HepG2 (cell line): Measurements from ENCODE around the gene GIPC3. TPM values are rescaled to one million over a fixed set of nuclear protein-coding genes. Genes with fewer than 3 reads are reported as not detected.

ENCODE experiments used
- BORCS8-MEF2B ChIP-seq: sonication (generic); formaldehyde crosslinking; IDR thresholded peaks from 2 replicates; pipeline ENCODE4 v1.8.0; 2022; ENCODE audit warnings: mild to moderate bottlenecking, missing genetic modification reagents
- E2F2 ChIP-seq: sonication (generic); formaldehyde crosslinking; IDR thresholded peaks from 2 replicates; pipeline ENCODE4 v1.4.0; 2020; ENCODE audit warnings: missing genetic modification reagents, borderline replicate concordance
- HNF1A ChIP-seq, 2 experiments: sonication (generic) in 1 of 2; formaldehyde crosslinking in 1 of 2; IDR thresholded peaks; 2 replicates each; pipeline versions ENCODE4 v1.4.0 to v1.6.1; 2016 to 2020; ENCODE audit warnings: borderline replicate concordance in 1 of 2, low read depth in 1 of 2, mild to moderate bottlenecking in 1 of 2, missing genetic modification reagents in 1 of 2
- IKZF1 ChIP-seq: fragments of 450-650 bp; IDR thresholded peaks from 2 replicates; pipeline ENCODE4 v1.7.1; 2016
- JUN ChIP-seq: sonication (generic); formaldehyde crosslinking; IDR thresholded peaks from 2 replicates; pipeline ENCODE4 v1.4.0; 2020; ENCODE audit warnings: mild to moderate bottlenecking, missing genetic modification reagents
- MAFG ChIP-seq: sonication (generic); formaldehyde crosslinking; IDR thresholded peaks from 2 replicates; pipeline ENCODE4 v1.5.1; 2020; ENCODE audit warnings: mild to moderate bottlenecking, missing genetic modification reagents
- MAZ ChIP-seq, 2 experiments: sonication (generic) in 1 of 2; formaldehyde crosslinking in 1 of 2; IDR thresholded peaks; 2 replicates each; pipeline versions ENCODE4 v1.5.0 to v1.6.1; 2012 to 2020; ENCODE audit warnings: low read depth in 2 of 2, mild to moderate bottlenecking in 2 of 2, borderline replicate concordance in 1 of 2, improper control_type of control experiment in 1 of 2, low read length in 1 of 2, missing genetic modification reagents in 1 of 2, moderate library complexity in 1 of 2
- MED1 ChIP-seq: sonication (generic); formaldehyde crosslinking; IDR thresholded peaks from 2 replicates; pipeline ENCODE4 v1.4.0; 2020; ENCODE audit warnings: missing genetic modification reagents
- NCOA2 ChIP-seq: sonication (generic); formaldehyde crosslinking; IDR thresholded peaks from 2 replicates; pipeline ENCODE4 v1.8.0; 2022; ENCODE audit warnings: inconsistent platforms
- PITX1 ChIP-seq: sonication (generic); formaldehyde crosslinking; IDR thresholded peaks from 2 replicates; pipeline ENCODE4 v1.5.1; 2020; ENCODE audit warnings: mild to moderate bottlenecking, missing genetic modification reagents
- SAP130 ChIP-seq: IDR thresholded peaks from 2 replicates; pipeline ENCODE4 v1.6.1; 2016; ENCODE audit warnings: low read depth
- SMARCE1 ChIP-seq: fragments of 450-650 bp; IDR thresholded peaks from 2 replicates; pipeline ENCODE4 v1.6.1; 2017; ENCODE audit warnings: borderline replicate concordance
- U2AF2 ChIP-seq: fragments of 200-400 bp; formaldehyde crosslinking; IDR thresholded peaks from 2 replicates; pipeline ENCODE4 v1.6.1; 2017; ENCODE audit warnings: low read depth, mild to moderate bottlenecking, low read length
- ZBTB8A ChIP-seq: sonication (generic); formaldehyde crosslinking; IDR thresholded peaks from 2 replicates; pipeline ENCODE4 v1.4.0; 2020; ENCODE audit warnings: mild to moderate bottlenecking, low read depth, missing genetic modification reagents, borderline replicate concordance
- ZNF136 ChIP-seq: sonication (generic); formaldehyde crosslinking; IDR thresholded peaks from 2 replicates; pipeline ENCODE4 v1.8.1; 2022; ENCODE audit warnings: low read depth, mild to moderate bottlenecking, moderate library complexity, missing genetic modification reagents
- ZNF263 ChIP-seq: sonication (generic); formaldehyde crosslinking; IDR thresholded peaks from 2 replicates; pipeline ENCODE4 v1.4.0; 2020; ENCODE audit warnings: missing genetic modification reagents
- ZNF30 ChIP-seq: sonication (generic); formaldehyde crosslinking; IDR thresholded peaks from 2 replicates; pipeline ENCODE4 v1.5.0; 2020; ENCODE audit warnings: mild to moderate bottlenecking, missing genetic modification reagents
- ZNF343 ChIP-seq: sonication (generic); formaldehyde crosslinking; IDR thresholded peaks from 2 replicates; pipeline ENCODE4 v1.4.0; 2020; ENCODE audit warnings: mild to moderate bottlenecking, missing genetic modification reagents
- ZNF609 ChIP-seq: sonication (generic); formaldehyde crosslinking; IDR thresholded peaks from 2 replicates; pipeline ENCODE4 v1.4.0; 2020; ENCODE audit warnings: mild to moderate bottlenecking, missing genetic modification reagents, borderline replicate concordance
- ZNF672 ChIP-seq: sonication (generic); formaldehyde crosslinking; IDR thresholded peaks from 2 replicates; pipeline ENCODE4 v1.8.1; 2022; ENCODE audit warnings: missing genetic modification reagents
- polyA plus RNA-seq, 8 experiments: library from polyadenylated mRNA; depleted of rRNA in 3 of 8; stranded (reverse) in 7 of 8; unstranded in 1 of 8; fragments of >200 nt; fragmentation: Illumina TruSeq in 4 of 8; extraction: Trizol in 4 of 8; gene quantifications; 2 replicates each; pipeline versions ENCODE4 v1.2.1 to v1.2.3, GENCODE V29; 2011 to 2016; ENCODE audit warnings: low read depth in 4 of 8, missing spikeins in 1 of 8, mixed read lengths in 1 of 8; ENCODE audit not compliant: insufficient read depth in 1 of 8
- total RNA-seq, 5 experiments: library from RNA; depleted of rRNA; stranded (reverse); fragments of >200 nt; fragmentation: Illumina TruSeq; extraction: Trizol; gene quantifications; 2 replicates each; pipeline ENCODE4 v1.2.3, GENCODE V29; 2016; ENCODE audit warnings: low read depth in 1 of 5

The GIPC3 gene
- total and polyA plus RNA-seq, 2 of the 13 experiments (the other 11 are each of a cell fraction or from before 2014, with no cell fraction given), result 0.05 TPM; not detected in 1

GRCh38 chr19:3538965-3539755 is 46.1 kb upstream of the GIPC3 start, which contains the start of gene TEKTIP1 (continued):
- no peak for TF ChIP-seq MAZ (IDR thresholded peaks at IDR 0.05; ENCODE audit: borderline replicate concordance, low read depth, low read length)
- no peak for TF ChIP-seq MAZ (CRISPR knock-in tag; IDR thresholded peaks at IDR 0.05; ENCODE audit: low read depth)
- TF ChIP-seq ZNF672 (CRISPR knock-in tag), result no peak
- no peak for TF ChIP-seq HNF1A (IDR thresholded peaks at IDR 0.05; ENCODE audit: low read depth)
- no peak for TF ChIP-seq HNF1A (CRISPR knock-in tag; IDR thresholded peaks at IDR 0.05; ENCODE audit: borderline replicate concordance)
- no peak for TF ChIP-seq BORCS8-MEF2B
- TF ChIP-seq SAP130 (CRISPR knock-in tag), result no peak
- no peak for TF ChIP-seq ZNF343 (CRISPR knock-in tag)
- TF ChIP-seq MED1 (CRISPR knock-in tag), result no peak
- no peak for TF ChIP-seq ZNF609
- no peak for TF ChIP-seq NCOA2
- no peak for TF ChIP-seq E2F2
- TF ChIP-seq PITX1 (CRISPR knock-in tag), result no peak
- no peak for TF ChIP-seq U2AF2
- TF ChIP-seq ZNF30, result no peak
- TF ChIP-seq SMARCE1, result no peak
- no peak for TF ChIP-seq IKZF1
- no peak for TF ChIP-seq MAFG
- TF ChIP-seq ZNF136, result no peak
- TF ChIP-seq ZBTB8A (CRISPR knock-in tag), result no peak
- no peak for TF ChIP-seq ZNF263 (CRISPR knock-in tag)
- no peak for TF ChIP-seq JUN (CRISPR knock-in tag)
